Mesothelial cell of epicardium (in vitro differentiated cells): ENCODE results near the gene FAM169A. TPM values are rescaled to one million over a fixed set of nuclear protein-coding genes. Genes with fewer than 3 reads are reported as not detected.
A peak's percentile ranks its signal among the peaks of the same experiment; 100 is the strongest.
"Not testable (repeated sequence)": the region's sequence is repeated elsewhere in the genome, so short reads cannot be mapped to it uniquely, and the experiment has no call there.

Experiments
- DNase-seq, 2 experiments: peaks; one replicate each; pipeline ENCODE4 v3.0.0; 2021; ENCODE audit warnings: low spot score in 2 of 2; ENCODE audit not compliant: unreplicated experiment in 2 of 2
- H3K27ac Mint-ChIP-seq: 2 replicates; pipeline ENCODE4 v1.8.0; 2021; ENCODE audit warnings: mixed read lengths
- H3K27me3 Mint-ChIP-seq: 2 replicates; pipeline ENCODE4 v1.8.0; 2021; ENCODE audit warnings: low read depth, mixed read lengths
- H3K36me3 Mint-ChIP-seq: 2 replicates; pipeline ENCODE4 v1.8.0; 2021; ENCODE audit warnings: mixed read lengths
- H3K4me1 Mint-ChIP-seq: 2 replicates; pipeline ENCODE4 v1.8.0; 2021; ENCODE audit warnings: mixed read lengths
- H3K4me3 Mint-ChIP-seq: 2 replicates; pipeline ENCODE4 v1.8.0; 2021; ENCODE audit warnings: mild to moderate bottlenecking, moderate library complexity, mixed read lengths
- H3K9me3 Mint-ChIP-seq: 2 replicates; pipeline ENCODE4 v1.8.0; 2021; ENCODE audit warnings: mixed read lengths
- total RNA-seq: library from RNA; stranded (reverse); gene quantifications from 3 replicates; pipeline ENCODE4 v1.2.1, GENCODE V29; 2021
- TF ChIP-seq, protein P1 (sequence below): fragments of 200-600 bp; sonication (generic); IDR thresholded peaks from one replicate; pipeline ENCODE4 v1.5.0; 2021; ENCODE audit warnings: antibody characterized with exemption; ENCODE audit not compliant: unreplicated experiment

FAM169A gene, protein sequence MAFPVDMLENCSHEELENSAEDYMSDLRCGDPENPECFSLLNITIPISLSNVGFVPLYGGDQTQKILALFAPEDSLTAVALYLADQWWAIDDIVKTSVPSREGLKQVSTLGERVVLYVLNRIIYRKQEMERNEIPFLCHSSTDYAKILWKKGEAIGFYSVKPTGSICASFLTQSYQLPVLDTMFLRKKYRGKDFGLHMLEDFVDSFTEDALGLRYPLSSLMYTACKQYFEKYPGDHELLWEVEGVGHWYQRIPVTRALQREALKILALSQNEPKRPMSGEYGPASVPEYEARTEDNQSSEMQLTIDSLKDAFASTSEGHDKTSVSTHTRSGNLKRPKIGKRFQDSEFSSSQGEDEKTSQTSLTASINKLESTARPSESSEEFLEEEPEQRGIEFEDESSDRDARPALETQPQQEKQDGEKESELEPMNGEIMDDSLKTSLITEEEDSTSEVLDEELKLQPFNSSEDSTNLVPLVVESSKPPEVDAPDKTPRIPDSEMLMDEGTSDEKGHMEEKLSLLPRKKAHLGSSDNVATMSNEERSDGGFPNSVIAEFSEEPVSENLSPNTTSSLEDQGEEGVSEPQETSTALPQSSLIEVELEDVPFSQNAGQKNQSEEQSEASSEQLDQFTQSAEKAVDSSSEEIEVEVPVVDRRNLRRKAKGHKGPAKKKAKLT
- total RNA-seq, result 22.6 to 23.7 TPM (median 23.5 TPM) in 3 replicates

DNA sequence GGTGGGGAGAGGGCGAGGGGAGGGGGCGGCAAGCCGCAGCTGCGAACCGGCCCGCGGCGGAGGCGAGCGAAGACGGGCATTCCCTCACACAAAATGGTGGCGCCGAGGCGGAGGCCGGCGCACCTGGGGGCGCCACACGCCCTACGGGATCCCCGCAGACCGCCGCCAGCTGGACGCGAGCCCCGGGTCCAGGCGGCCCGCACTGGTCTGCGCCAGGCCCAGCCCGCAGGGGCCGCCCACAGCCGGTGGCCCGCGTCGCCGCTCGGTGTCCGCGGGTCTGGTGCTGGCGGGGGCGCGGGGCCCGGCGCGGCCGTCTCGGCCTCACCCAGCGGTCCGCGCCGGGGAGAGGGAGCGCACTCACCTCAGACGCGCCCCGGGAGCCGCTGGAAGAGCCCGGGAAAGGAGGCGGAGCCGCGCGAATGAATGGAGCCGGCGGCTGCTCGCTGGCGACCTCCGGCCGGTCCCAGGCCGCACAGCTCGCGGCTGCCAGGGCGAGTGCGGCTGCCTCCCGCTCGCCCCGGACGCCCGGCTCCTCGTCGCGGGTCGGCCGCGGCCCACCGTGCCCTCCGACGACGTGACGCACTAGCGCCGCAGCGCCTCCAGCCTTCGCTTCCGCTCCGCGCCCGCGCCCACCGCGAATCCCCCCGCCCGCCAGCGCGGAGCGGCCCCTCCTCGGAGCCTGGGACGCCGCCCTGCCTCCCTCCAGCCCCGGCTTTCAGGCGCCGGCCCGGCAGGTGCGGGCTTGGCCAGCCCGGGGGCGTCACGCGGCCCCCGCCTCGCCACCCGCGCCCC lies at the start of gene FAM169A:
Gene FAM169A, minus strand, starts transcription at position 584 of the 792 bp plus-strand sequence. CDS start 24,711 bp downstream, outside the sequence.
- Mint-ChIP-seq H3K9me3 (no peaks in the 10 kb centered on the region), H3K4me1 (peaks cover 62% of the 10 kb centered on the region), H3K36me3 (no peaks in the 10 kb centered on the region), H3K27ac (peak within 1 kb of the TSS; percentile 99), H3K27me3 (peaks cover 26% of the 10 kb centered on the region), H3K4me3 (peak within 1 kb of the TSS; percentile 94)
- TF ChIP-seq, protein P1, sequence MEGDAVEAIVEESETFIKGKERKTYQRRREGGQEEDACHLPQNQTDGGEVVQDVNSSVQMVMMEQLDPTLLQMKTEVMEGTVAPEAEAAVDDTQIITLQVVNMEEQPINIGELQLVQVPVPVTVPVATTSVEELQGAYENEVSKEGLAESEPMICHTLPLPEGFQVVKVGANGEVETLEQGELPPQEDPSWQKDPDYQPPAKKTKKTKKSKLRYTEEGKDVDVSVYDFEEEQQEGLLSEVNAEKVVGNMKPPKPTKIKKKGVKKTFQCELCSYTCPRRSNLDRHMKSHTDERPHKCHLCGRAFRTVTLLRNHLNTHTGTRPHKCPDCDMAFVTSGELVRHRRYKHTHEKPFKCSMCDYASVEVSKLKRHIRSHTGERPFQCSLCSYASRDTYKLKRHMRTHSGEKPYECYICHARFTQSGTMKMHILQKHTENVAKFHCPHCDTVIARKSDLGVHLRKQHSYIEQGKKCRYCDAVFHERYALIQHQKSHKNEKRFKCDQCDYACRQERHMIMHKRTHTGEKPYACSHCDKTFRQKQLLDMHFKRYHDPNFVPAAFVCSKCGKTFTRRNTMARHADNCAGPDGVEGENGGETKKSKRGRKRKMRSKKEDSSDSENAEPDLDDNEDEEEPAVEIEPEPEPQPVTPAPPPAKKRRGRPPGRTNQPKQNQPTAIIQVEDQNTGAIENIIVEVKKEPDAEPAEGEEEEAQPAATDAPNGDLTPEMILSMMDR, result no peak
- peak; percentile 33 to 71 for DNase-seq

DNA sequence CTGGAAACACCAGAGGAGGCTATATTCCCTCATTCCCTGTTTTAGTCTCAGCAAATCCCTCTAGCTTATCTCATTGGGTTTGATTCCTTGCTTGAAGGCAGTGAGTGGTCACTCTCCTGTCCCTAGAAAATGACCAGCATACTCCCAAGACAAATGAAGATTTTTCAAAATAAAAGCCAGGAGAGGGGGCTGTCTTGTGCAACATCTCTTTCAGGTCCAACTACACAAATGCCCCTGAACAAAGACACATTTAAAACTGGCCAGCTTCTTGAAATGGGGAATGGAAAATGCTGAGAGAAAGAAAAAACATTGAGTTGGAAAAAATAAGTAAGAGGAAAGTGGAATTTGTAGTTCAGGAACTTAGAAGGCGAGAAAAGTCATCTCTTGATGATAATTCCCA lies 49.3 kb upstream of the FAM169A start:
- H3K9me3 Mint-ChIP-seq, result peaks cover 8% of the 10 kb centered on the region
- no peaks in the 10 kb centered on the region for H3K4me1 Mint-ChIP-seq
- TF ChIP-seq, protein P1, result no peak
- no peak overlapping the region for H3K4me3 Mint-ChIP-seq
- no peak overlapping the region for H3K27ac Mint-ChIP-seq
- H3K36me3 Mint-ChIP-seq, result no peaks in the 10 kb centered on the region
- no peaks in the 10 kb centered on the region for H3K27me3 Mint-ChIP-seq
- no peak for DNase-seq

DNA sequence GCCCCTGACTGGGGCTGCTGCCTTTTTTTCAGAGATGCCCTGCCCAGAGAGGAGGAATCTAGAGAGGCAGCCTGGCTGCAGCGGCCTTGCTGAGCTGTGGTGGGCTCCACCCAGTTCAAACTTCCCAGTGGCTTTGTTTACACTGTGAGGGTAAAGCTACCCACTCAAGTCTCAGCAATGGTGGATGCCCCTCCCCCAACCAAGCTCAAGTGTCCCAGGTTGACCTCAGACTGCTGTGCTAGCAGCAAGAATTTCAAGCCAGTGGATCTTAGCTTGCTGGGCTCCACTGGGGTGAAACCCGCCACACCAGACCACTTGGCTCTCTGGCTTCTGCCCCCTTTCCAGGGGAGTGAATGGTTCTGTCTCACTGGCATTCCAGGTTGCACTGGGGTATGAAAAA lies 45.2 kb upstream of the FAM169A start:
- not testable (repeated sequence) for H3K27me3 Mint-ChIP-seq, H3K4me3 Mint-ChIP-seq, DNase-seq, H3K27ac Mint-ChIP-seq, H3K36me3 Mint-ChIP-seq, H3K4me1 Mint-ChIP-seq
- peaks cover 29% of the 10 kb centered on the region for H3K9me3 Mint-ChIP-seq

DNA sequence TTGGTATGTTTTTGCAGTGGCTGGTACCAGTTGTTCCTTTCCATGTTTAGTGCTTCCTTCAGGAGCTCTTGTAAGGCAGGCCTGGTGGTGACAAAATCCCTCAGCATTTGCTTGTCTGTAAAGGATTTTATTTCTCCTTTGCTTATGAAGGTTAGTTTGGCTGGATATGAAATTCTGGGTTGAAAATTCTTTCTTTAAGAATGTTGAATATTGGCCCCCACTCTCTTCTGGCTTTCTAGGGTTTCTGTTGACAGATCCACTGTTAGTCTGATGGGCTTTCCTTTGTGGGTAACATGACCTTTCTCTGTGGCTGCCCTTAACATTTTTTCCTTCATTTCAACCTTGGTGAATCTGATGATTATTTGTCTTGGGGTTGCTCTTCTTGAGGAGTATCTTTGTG lies 43.7 kb upstream of the FAM169A start:
- DNase-seq, H3K27me3 Mint-ChIP-seq, H3K27ac Mint-ChIP-seq, H3K36me3 Mint-ChIP-seq, H3K4me3 Mint-ChIP-seq, H3K4me1 Mint-ChIP-seq: not testable (repeated sequence)
- peaks cover 29% of the 10 kb centered on the region for H3K9me3 Mint-ChIP-seq

DNA sequence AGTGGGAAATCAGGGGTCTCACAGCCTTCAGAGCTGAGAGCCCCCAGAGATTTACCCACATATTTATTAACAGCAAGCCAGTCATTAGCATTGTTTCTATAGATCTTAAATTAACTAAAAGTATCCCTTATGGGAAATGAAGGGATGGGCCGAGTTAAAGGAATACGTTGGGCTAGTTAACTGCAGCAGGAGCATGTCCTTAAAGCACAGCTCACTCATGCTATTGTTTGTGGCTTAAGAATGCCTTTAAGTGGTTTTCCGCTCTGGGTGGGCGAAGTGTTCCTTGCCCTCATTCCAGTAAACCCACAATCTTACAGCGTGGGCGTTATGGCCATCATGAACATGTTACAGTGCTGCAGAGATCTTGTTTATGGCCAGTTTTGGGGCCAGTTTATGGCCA lies 42.0 kb upstream of the FAM169A start:
- not testable (repeated sequence) for H3K36me3 Mint-ChIP-seq, H3K27ac Mint-ChIP-seq, H3K27me3 Mint-ChIP-seq, DNase-seq, H3K4me1 Mint-ChIP-seq, H3K4me3 Mint-ChIP-seq
- H3K9me3 Mint-ChIP-seq, result peaks cover 29% of the 10 kb centered on the region

DNA sequence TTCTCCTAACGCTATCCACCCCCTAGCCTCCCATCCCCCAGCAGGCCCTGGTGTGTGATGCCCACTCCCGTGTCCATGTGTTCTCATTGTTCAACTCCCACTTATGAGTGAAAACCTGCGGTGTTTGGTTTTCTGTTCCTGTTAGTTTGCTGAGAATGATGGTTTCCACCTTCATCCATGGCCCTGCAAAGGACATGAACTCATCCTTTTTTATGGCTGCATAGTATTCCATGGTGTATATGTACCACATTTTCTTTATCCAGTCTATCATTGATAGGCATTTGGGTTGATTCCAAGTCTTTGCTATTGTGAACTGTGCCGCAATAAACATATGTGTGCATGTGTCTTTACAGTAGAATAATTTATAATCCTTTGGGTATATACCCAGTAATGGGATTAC lies 38.5 kb upstream of the FAM169A start:
- H3K4me3 Mint-ChIP-seq, H3K4me1 Mint-ChIP-seq, DNase-seq, H3K27ac Mint-ChIP-seq, H3K27me3 Mint-ChIP-seq, H3K36me3 Mint-ChIP-seq: not testable (repeated sequence)
- H3K9me3 Mint-ChIP-seq, result peaks cover 20% of the 10 kb centered on the region

DNA sequence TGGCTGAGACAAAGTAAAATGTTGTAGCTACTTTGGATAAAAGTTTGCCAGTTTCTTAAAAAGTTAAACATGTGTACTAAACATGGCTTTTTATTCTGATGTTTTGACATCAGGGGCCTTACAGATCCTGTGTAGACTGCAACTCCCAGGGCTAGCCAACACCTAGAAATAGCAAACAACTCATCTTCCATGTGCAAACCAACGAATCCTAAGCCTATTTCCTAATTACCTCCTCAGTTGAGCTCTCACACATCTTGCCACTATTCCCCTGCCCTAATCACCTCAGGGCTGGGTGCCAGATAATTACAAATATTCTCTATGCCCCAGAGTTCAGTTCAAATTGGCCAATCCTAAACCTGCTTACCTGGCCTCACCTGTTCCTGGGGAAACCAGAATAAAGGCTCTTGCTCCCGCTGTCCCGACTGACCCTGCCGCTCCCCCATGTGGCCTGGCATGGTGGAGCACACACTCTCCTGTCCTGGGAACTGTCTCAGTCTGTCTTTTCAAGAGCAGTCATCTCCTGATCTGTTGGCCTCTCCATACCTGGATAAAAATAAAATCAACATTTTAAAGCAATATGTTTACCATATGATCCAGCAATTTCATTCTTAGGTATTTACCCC lies 37.1 kb upstream of the FAM169A start:
- peaks cover 7% of the 10 kb centered on the region for H3K9me3 Mint-ChIP-seq
- H3K36me3 Mint-ChIP-seq, result no peaks in the 10 kb centered on the region
- H3K27me3 Mint-ChIP-seq, result no peaks in the 10 kb centered on the region
- H3K27ac Mint-ChIP-seq, result no peak overlapping the region
- TF ChIP-seq, protein P1, result peak; percentile 36
- peaks cover 3% of the 10 kb centered on the region for H3K4me1 Mint-ChIP-seq
- no peak for DNase-seq
- H3K4me3 Mint-ChIP-seq, result no peak overlapping the region
